Stimulated activated CD4-positive, alpha-beta T cell treated with anti-CD3 and anti-CD28 coated beads, Interleukin-4, amount 100 ng/mL, for 1 hour (primary cell): ENCODE results near the gene POU2F1.

Experiments used
- DNase-seq: peaks from one replicate; pipeline ENCODE4 v3.0.0-alpha.2; 2020

The POU2F1 gene

DNA sequence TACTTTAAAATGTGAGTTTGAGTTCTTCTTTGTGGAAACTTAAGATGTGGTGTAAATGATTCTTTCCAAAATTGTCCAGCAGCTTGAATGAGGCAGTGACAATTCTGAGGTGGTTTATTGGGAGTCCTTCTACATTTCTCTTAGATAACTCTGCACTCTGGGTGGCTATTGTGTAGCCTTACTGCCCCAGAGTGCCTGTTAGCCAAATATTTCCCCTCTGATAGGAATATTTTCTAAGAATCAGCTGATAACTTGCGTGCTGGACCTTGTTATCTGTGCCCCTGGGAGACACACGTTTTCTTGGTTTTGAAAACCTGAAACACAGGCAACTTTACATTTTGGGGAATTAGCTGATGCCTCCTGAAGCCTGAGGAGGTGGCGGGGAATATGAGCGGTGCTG is 206.0 kb downstream of the POU2F1 start:
- no peak for DNase-seq

DNA sequence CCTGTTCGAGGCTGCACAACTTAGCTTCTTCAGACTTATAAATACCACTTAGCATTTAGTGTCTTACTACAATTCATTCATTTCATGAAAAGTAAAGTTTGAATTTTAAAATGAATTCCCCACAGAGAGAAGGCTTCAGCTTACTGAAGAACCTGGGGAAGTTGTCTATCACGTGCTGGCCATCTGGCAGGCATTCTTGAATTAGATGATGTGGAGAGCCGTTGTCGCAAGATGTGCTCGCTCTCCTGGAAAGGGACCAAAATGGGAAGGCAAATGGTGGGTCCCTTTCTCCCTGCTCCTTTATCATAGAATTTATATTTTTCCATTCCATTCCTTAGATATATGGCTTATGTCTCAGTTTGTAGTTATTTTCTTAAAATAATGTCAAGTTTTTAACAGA is 207.2 kb downstream of the POU2F1 start:
- DNase-seq = no peak

DNA sequence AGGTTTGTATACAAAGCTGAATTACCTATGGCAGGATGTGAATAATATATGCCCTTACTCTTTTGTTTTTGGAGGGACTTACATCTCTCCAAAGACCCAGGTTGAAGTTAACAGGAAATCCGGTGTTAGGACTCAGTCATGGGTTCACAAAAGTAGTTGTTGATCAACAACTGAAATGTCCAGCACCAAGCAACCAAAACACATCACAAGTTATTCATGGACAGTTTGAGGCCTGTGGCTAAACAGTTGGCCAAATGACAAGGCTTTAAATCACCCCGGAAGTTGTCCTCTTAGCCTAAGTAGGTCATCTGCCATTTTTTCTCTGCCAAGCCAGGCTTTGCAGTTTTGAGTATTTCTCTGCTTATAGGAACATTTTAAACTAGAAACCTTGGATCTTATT is 207.7 kb downstream of the POU2F1 start:
- no peak for DNase-seq

DNA sequence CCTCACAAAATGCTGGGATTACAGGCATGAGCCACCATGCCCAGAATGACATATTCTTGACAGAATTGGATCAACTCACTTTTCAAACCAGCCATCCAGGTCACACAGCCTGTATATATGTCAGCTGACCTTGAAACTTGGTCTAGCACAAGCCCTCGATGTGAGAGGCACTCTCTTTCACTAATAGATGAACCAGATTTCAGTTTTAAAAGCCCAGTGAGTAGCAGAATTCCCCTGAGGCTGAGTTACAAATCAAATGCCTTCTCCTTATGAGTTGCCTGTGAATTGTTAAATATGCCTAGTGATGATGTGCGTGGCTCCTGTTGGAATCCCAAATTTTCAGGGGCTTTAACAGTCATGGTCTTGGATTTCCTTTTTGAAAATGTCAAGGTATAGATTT is 208.9 kb downstream of the POU2F1 start:
- DNase-seq = no peak

DNA sequence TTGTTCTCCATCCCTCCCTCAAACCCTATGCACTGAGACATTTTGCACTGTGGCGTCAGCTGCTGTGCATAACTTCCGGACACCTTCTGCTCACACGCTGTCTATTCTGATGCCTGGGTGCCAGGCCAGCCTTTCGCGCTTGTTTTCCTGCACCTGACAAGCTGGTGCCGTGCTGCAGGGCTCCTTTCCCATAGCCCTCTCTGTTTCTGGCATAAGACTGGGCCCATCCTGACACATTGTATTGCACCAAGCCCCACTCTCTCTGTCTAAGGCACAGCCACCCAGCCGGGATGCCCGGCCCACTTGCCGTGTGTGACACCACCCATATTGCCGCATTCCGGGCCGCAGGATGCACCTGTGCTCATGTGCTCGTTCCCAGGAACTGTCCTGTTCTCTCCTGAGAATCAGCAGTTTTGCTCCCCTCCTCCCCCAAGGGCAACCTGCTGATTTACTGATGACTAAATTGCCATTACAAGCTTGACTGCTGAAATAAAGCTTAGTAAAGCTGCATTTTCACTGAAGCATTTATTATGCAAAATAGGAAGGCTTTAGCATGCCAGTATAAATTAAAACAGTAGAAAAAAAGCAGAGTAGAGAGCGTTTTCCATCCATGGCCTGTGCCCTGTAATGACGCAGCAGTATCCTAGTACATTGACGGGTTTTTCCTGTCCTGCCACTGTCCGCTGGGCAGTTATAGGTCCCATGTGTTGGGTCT is 209.6 kb downstream of the POU2F1 start:
- DNase-seq = no peak

DNA sequence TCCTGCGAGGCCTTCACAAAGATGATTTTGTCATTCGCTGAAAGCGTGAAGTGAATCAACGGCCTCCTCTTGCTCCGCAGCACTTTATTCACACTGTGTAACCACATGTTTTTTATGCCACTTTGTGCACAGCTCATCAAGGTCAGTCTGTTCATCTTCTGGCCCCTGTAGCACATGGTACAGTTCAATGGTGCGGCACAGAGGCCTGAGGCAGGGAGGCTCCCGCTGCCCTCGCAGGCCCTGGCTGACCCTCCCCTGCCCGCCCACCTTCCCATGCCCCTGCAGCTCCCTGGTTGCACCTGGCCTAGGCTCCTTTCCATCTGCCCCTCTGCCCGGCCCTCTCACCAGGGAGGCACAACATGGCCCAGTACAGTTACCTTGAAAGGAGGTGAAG is 210.2 kb downstream of the POU2F1 start:
- no peak for DNase-seq

DNA sequence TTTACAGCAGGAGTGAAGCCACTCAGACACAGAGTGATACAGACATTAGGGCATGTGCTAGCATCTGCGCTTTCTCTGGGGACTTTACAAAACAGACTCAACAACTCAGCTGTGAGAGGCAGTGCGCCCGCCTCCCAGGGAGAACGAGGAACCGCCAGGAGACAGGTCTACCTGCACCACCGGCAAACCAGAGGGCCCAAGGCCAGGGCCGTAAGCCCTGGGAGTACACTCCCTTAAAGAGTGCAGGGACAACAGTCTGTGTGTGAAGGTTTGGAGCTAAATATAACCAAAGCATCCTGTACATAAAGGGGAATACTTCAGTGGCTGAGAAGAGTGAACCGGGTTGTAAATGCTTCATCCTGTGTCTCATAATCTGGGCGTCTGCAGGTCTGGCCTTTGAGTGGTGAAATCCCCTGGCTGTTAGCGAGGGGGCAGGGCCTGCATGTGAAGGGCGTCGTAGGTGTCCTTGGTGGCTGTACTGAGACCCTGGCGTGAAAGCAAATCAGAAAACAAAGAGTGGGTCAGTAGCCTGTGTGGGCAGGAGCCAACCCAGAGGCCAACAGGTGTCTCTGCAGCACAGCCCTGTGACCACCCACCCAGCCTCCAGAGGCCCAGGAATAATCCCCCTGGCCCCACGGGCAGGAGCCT is 210.7 kb downstream of the POU2F1 start:
- no peak for DNase-seq

DNA sequence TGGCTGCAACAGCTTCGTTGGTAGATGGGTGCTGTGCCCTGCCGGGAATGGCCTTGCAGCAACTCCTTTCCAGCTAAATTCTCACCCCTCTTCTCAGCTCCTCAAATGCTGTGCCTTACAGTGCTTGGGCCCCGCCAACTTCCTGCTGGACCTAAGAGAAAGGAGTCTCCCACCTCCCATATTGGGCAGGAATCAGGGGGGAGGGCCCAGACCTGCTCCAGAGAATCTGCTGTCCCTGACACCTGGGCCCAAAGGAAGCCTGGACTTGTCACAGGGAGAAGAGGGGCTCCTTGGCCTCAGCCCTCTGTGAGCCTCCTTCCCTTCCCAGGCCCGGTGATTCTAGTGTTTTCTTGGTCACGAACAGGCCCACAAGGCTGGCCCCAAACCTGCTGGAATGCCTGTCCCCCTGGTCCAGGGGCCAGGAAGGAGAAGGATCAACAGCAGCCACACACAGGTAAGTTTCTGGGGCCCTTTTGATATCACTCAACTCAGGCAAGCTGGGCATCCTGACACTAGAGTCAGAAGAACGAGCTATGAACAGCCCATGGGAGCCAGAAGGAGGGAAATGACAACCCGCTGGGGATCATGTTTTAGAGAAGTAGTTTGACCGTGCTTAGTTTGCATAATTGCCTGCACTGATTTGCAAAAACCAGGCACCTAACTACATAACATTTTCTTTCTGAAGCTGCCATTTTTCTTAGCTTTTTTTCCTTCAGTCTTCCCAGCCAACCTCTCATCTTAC is 211.4 kb downstream of the POU2F1 start:
- DNase-seq = no peak

DNA sequence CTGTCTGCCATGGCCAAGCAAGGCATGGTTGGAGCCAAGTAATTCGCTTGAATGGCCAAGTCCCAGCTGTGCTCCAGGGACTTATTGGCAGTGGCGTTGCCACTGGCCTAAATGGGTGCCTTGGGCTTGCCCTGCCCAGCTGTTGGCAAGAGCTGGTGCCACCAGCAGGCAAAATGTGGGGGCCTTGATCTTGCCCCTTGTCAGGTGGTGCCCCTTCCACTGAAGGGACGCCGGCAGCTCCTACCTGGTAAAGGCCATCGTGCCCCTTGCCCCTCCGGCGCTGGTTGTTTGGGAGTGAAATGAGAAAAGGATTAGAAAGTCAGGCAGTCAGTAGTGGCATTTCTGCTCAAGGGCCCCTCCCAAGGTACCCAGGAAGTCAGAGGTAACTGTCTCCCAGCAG is 212.1 kb downstream of the POU2F1 start:
- DNase-seq = no peak

DNA sequence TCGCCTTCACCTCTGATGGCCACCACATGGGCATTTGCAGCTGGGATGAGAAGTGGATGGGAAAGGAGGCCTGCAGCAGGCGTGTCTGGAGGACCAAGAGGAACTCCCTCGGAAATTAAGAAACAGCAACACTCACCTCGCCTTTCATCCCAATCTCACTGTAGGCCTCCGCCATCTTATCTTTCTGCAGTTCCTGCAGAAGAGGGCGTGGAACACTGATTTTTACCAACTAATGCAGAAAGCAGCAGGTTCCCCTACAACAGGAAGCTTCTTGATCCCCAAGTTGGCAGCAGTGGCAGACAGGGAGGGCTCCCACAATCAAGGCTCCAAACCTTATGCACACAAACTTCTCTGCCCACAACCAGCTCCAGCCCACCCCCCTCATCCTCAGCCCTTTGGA is 213.2 kb downstream of the POU2F1 start:
- no peak for DNase-seq

DNA sequence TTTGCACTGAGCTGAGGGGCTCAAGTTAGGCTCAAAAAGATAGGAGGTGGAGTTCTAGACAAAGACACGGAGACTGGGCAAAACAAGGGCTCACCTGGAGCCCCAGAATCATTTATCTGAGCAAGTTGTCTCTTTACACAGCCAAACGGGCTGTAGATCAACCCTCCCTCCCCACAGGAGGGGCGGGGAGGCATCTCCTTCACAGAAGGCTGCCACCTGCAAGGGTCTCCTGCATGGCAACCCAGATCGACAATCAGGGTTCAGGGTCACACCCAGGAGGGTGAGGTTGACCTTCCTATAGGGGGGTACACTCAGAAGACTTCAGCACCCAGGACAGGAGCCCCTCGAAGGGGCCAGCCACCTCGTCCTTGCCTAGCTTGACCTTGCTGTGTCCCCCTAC is 213.6 kb downstream of the POU2F1 start:
- no peak for DNase-seq

DNA sequence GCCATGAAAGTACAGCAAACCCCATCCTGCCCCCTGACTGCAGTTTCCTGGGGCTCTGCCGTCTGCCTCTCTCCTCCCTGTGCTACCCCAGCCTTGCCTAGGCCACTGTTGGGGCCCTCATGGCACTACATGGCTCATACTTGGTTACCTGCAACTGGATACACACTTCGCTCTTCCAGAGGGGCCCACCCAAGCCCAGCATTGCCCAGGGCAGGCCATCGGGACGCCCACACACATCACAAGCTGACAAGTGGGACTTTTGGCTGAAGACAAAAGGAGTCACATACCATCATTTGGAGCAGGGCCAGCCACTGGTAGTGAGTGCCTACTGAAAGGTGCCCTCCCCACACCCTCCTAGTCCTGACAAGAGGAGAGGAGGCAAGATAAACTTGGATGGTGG is 214.8 kb downstream of the POU2F1 start:
- DNase-seq = no peak

DNA sequence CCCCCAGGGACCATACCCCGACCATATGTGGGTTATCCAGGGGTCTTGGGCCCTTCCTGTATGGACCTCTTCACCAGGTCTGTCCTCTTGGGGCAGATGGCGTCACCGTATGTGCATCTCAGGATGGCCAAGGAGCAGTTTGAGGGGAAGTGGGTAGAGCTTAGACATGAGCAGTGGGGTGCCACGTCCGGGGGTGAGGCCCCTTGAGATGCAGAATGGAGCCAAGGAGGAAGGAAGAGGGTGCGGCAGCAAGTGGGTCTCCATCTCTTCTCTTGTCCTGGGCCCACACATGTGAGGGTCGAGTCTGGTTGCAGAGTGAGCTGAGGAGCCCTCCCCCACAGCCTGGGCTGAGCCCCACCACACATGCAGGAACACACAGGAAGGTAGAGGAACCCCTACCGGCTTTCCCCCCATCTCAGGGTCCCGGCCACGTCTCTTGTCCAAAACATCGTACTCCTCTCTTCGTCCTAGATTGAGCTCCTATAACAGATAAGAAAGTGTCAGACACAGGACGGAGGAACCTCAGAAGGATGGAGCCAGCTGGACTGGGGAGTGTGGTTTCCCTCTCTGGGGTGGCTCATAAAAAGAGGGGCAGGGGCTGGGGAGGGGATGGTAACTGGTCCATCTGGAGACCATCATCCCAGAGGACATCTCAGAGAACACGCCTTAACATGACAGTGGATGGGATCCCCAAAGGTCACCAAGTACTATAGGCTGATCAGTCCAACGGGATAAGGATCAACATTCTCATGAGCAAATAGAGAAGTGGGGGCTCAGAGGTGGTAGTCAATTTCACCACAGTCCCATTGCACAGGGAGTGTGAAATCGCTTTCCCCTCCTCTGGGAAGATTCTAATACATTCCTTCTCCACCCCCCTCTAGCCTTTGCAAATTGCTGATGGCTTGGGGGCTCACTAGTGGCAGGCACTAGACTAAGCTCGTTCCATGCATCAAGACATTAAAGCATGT is 217.8 kb downstream of the POU2F1 start:
- DNase-seq = no peak

DNA sequence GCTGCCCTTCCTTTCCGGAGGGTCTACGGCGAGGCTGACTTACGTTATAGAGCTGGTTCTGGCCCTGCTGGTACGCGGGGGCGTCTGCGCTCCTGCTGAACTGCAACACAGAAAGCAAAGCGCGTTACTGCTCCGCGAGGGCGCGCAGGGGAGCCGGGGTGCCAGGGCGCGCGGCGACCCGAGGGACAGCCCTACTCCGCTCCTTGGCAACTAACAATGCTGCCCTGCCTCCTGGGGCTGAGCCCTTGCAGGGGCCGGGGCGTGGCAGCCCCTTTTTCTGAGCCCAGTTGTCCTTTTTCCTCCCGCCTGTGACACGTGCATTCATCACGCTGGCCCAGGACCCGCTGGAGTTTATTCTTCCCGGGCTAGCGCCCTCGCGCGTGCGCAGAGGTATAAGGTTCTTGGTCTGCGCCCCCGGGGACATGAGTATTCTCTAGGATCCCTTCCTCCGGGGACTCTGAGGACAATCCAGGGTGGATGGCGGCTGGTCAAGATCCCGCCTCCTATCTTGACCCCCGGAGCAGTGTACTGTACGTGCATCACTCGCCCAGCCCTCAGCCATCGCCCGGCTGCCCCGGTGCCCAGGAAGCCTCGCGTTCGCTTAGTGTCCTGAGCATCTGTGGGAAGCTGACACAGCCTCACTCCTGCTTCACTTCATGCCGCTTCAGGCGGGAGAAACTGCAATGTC is 218.8 kb downstream of the POU2F1 start:
- DNase-seq = peak; percentile 60

DNA sequence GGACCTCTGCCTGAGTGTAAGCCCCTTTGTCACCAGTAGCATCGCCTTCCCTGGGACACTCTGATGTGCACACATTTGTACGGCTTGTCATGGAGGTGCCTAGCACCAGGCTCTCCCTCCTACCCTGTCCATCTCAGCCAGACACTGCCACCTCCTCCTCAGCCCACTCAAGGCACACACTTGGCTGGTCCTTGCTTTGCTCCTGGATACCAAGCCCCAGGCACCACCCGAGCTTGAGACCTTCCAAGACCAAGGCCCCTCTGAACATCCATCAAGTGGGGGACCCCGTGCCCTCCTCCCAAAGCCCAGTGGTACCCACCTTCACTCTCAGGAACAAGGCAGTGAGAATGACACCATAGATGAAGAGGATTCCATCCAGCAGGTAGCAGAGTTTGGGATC is 219.7 kb downstream of the POU2F1 start:
- no peak for DNase-seq

DNA sequence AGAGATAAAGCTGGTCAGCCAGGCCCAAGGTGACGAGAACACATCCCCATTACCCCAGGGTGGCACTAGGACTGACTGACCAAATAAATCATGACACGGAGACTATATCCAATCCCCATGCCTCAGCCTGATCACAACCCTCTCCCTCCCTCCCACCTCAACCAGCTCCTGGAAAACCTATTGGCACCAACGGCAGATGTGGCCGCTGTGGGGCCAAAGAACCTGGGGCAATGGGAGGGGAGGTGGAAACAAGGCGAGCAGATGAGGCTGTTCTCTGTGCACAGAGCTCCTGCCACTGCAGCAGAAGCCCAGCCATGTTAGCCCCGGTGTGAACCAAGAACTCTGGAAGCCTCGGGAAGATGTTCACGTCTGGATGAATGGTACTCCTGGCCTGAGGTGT is 220.1 kb downstream of the POU2F1 start:
- DNase-seq = no peak

DNA sequence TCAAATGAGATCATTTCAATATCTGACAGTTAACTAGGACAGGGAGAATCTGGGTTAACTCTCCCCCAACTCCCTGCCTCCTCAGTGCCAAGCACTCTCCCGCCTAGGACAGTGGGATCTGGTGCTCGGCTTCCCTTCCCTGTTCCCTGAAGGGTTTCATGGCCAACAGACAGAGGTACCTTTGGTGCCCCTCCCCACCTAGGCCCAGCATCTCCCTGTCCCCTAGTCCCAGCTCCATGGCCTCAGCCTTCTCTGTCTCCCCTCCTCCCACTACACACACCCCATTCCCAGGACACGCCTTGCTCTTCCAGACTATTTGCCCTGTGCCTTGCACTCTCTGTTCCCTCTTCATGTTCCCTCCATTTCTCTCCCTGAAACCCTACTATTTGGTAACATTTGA is 220.5 kb downstream of the POU2F1 start:
- DNase-seq = no peak

DNA sequence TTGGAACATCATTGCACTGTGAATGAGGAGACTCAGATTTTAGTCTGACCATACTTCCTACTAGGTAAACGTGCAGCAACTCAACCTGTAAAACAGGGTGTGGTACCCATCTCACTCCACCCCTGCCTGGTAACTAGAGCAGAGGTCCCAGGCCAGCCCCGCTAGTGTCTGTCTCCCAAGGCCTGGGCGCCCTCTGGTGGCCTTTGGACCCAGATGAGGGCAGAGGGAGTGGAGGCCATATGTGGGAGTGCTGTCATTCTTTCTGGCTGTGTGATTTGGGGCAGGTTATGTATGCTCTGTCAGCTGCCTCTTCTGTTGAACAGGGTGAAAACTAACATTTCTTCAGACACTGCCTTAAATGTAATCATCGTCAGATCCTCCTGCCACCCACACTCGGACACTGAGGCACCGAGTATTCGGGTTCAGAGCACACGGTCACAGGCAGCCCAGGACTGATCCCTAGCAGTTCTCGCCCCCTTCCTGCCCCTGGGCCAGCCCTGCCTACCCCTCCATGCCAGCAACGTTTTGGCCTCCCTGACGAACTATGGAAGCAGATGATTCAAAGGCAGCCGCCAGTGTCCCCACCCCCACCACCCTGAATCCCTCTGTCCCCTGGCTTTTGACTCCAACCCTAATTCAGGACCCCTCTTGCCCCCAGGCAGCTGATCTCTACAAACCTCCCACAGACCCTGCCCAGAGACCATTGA is 221.6 kb downstream of the POU2F1 start:
- peak; percentile 90 for DNase-seq

DNA sequence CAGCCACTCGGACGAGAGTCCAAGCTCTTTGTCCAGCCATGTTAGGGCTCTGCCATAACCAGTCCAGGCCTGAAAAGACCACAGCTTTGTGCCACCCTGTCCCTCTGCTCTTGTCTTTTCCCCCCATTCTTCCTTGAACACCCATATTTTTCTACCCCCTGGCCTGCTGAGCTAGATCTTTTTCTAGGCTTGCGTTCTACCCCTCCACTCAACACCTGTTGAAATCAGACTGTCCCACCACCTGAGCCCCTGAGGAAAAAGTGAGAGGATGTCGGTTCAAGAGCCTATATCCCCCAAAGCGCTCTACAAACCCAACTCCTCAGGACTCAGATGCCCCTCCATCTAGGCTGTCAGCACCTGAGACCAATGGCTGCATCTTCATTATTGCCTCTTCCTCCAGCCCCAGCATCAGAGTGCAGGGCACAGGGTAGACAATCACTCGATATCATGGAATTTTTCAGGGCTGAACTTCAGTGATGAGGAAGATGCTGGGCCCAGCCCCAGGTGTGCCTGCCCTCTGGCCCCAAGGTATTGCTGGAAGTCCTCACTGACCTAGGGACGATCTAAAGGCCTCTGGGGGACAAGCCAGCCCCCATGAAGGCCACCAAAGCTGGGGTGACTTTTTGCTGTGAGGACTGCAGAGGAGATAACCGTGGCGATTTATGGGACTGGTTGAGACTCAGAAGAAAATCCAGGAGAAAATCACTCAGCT is 222.3 kb downstream of the POU2F1 start:
- DNase-seq = no peak

DNA sequence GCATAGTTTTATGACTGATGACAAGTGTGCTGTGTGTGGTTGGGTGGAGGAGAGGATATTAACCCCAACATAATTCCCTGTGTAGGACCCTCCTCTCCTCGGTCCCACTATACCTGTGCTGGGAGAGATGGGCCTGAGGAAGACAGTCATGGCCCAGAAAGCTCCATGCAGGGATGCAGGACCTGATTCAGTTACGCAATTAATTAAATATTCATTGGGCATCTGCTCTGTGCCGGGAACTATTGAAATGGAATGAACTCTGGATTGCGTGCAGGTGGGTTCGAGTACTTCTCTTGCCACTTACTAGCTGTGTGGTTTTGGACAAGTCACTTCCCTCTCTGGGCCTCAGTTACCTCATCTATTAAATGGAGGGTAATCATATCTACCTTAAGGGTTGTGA is 223.1 kb downstream of the POU2F1 start:
- no peak for DNase-seq

DNA sequence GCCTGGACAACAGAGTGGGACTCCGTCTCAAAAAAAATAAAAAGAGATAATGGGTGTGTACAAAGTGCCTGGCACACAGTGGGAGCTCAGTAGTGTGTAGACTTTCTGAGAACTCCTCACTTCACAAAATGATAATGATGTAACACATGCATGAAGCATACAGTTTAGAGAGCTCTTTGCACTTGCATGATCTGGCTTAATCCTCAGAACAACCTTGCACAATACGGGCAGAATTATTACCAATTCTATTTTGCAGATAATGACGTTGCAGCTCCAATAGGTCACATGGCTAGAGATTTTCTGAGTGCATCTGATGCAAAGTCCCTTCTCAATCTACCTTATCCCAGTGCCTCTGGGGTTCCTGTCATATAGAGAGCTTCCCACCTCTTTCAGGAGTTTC is 226.3 kb downstream of the POU2F1 start:
- DNase-seq = no peak
